Peyer's patch (tissue), 4 donors: ENCODE measurements around the gene SVOPL.
"Not testable (repeated sequence)": the region's sequence is repeated elsewhere in the genome, so short reads cannot be mapped to it uniquely, and the experiment has no call there.

Source experiments
- CTCF ChIP-seq, 6 experiments: fragments of 450-650 bp in 4 of 6; fragments of 200-600 bp in 2 of 6; sonication (generic) in 1 of 6; IDR thresholded peaks; one replicate each; pipeline ENCODE4 v1.5.1; 2017 to 2019; ENCODE audit warnings: antibody characterized with exemption in 6 of 6, mild to moderate bottlenecking in 3 of 6, moderate library complexity in 1 of 6
- POLR2A ChIP-seq, 2 donors: fragments of 450-650 bp; IDR thresholded peaks; one replicate each; pipeline ENCODE4 v1.5.1; 2017; ENCODE audit warnings: antibody characterized with exemption in 2 of 2, mild to moderate bottlenecking in 2 of 2, moderate library complexity in 2 of 2

- TF ChIP-seq CTCF, POLR2A (IDR thresholded peaks at IDR 0.05): not testable (repeated sequence)
Observed at GRCh38 chr7:138695776-138696175, 5.4 kb downstream of the SVOPL start.
